H1 (cell line): Measurements from ENCODE around the gene SUMF1.

Experiments
- CTCF ChIP-seq, 3 experiments: IDR thresholded peaks; 1 replicate in 2 of 3; 2 replicates in 1 of 3; pipeline versions ENCODE4 v1.5.1 to v1.6.1; 2011; ENCODE audit warnings: low read length in 3 of 3, mild to moderate bottlenecking in 3 of 3, inconsistent platforms in 2 of 3, low read depth in 1 of 3, moderate library complexity in 1 of 3; ENCODE audit not compliant: insufficient read depth in 1 of 3; ENCODE audit errors: control extremely low read depth in 1 of 3
- EZH2 ChIP-seq: fragments of 200-600 bp; sonication (generic); IDR thresholded peaks from 2 replicates; pipeline ENCODE4 v1.7.1; 2012; ENCODE audit warnings: low read depth, mild to moderate bottlenecking, moderate library complexity, low read length, inconsistent platforms; ENCODE audit not compliant: severe bottlenecking

- no peak for TF ChIP-seq CTCF (IDR thresholded peaks at IDR 0.05; ENCODE audit: control extremely low read depth in 1 of 3, insufficient read depth in 1 of 3, low read depth in 1 of 3, low read length in 3 of 3)
- no peak for TF ChIP-seq EZH2
Measured at GRCh38 chr3:4419386-4419785, 47.7 kb downstream of the SUMF1 start.
